HEK293 (cell line): ENCODE results near the gene CDC34.

Experiments
- GFI1B ChIP-seq: fragments of 450-650 bp; formaldehyde crosslinking; IDR thresholded peaks from 2 replicates; pipeline ENCODE4 v1.5.1; 2016; ENCODE audit warnings: missing biosample characterization, missing genetic modification characterization
- KLF1 ChIP-seq: fragments of 450-650 bp; formaldehyde crosslinking; IDR thresholded peaks from 2 replicates; pipeline ENCODE4 v1.5.1; 2016; ENCODE audit warnings: missing biosample characterization, missing genetic modification characterization
- KLF8 ChIP-seq: fragments of 450-650 bp; formaldehyde crosslinking; IDR thresholded peaks from 2 replicates; pipeline ENCODE4 v1.5.1; 2016; ENCODE audit warnings: missing biosample characterization, missing genetic modification characterization
- KLF9 ChIP-seq: fragments of 450-650 bp; formaldehyde crosslinking; IDR thresholded peaks from 2 replicates; pipeline ENCODE4 v1.5.1; 2016; ENCODE audit warnings: missing biosample characterization, missing genetic modification characterization, low read depth
- MEIS1 ChIP-seq: sonication (generic); formaldehyde crosslinking; IDR thresholded peaks from 2 replicates; pipeline ENCODE4 v1.8.1; 2022; ENCODE audit warnings: missing genetic modification reagents, mild to moderate bottlenecking, borderline replicate concordance
- MYNN ChIP-seq: fragments of 450-650 bp; formaldehyde crosslinking; IDR thresholded peaks from 2 replicates; pipeline ENCODE4 v1.5.1; 2016; ENCODE audit warnings: missing biosample characterization, missing genetic modification characterization, borderline replicate concordance
- MZF1 ChIP-seq: fragments of 450-650 bp; formaldehyde crosslinking; IDR thresholded peaks from 2 replicates; pipeline ENCODE4 v1.5.1; 2017; ENCODE audit warnings: missing biosample characterization, missing genetic modification characterization, borderline replicate concordance
- SCRT1 ChIP-seq: fragments of 450-650 bp; formaldehyde crosslinking; IDR thresholded peaks from 2 replicates; pipeline ENCODE4 v1.5.1; 2016; ENCODE audit warnings: missing biosample characterization, missing genetic modification characterization, borderline replicate concordance
- SCRT2 ChIP-seq: fragments of 450-650 bp; formaldehyde crosslinking; IDR thresholded peaks from 2 replicates; pipeline ENCODE4 v1.5.1; 2016; ENCODE audit warnings: missing biosample characterization, missing genetic modification characterization
- SETDB1 ChIP-seq: IDR thresholded peaks from one replicate; pipeline ENCODE4 v1.6.1; 2017; ENCODE audit warnings: mild to moderate bottlenecking, low read length, moderate library complexity, mixed read lengths; ENCODE audit not compliant: insufficient read length
- SP2 ChIP-seq: fragments of 450-650 bp; formaldehyde crosslinking; IDR thresholded peaks from 2 replicates; pipeline ENCODE4 v1.5.1; 2016; ENCODE audit warnings: missing biosample characterization, missing genetic modification characterization
- SP7 ChIP-seq: fragments of 450-650 bp; formaldehyde crosslinking; IDR thresholded peaks from 2 replicates; pipeline ENCODE4 v1.5.1; 2016; ENCODE audit warnings: missing biosample characterization, missing genetic modification characterization
- YY2 ChIP-seq: fragments of 450-650 bp; formaldehyde crosslinking; IDR thresholded peaks from 2 replicates; pipeline ENCODE4 v1.5.1; 2016; ENCODE audit warnings: missing biosample characterization, missing genetic modification characterization
- ZBTB1 ChIP-seq: fragments of 450-650 bp; formaldehyde crosslinking; IDR thresholded peaks from 2 replicates; pipeline ENCODE4 v1.5.1; 2016; ENCODE audit warnings: missing biosample characterization, missing genetic modification characterization
- ZBTB17 ChIP-seq: fragments of 450-650 bp; formaldehyde crosslinking; IDR thresholded peaks from 2 replicates; pipeline ENCODE4 v1.5.1; 2016; ENCODE audit warnings: missing biosample characterization, missing genetic modification characterization
- ZBTB21 ChIP-seq: fragments of 450-650 bp; formaldehyde crosslinking; IDR thresholded peaks from 2 replicates; pipeline ENCODE4 v1.5.1; 2017; ENCODE audit warnings: missing biosample characterization, missing genetic modification characterization
- ZBTB8A ChIP-seq: fragments of 450-650 bp; formaldehyde crosslinking; IDR thresholded peaks from 2 replicates; pipeline ENCODE4 v1.5.1; 2016; ENCODE audit warnings: missing biosample characterization, missing genetic modification characterization
- ZFHX2 ChIP-seq: fragments of 450-650 bp; formaldehyde crosslinking; conservative IDR thresholded peaks from 2 replicates; pipeline ENCODE4 v1.5.1; 2016; ENCODE audit warnings: missing biosample characterization, missing genetic modification characterization
- ZFP3 ChIP-seq: fragments of 450-650 bp; formaldehyde crosslinking; IDR thresholded peaks from 2 replicates; pipeline ENCODE4 v1.5.1; 2016; ENCODE audit warnings: low read depth, missing biosample characterization, missing genetic modification characterization
- ZNF114 ChIP-seq: fragments of 450-650 bp; formaldehyde crosslinking; IDR thresholded peaks from 2 replicates; pipeline ENCODE4 v1.5.0; 2017; ENCODE audit warnings: missing biosample characterization, missing genetic modification characterization
- ZNF155 ChIP-seq: fragments of 450-650 bp; formaldehyde crosslinking; IDR thresholded peaks from 2 replicates; pipeline ENCODE4 v1.5.1; 2016; ENCODE audit warnings: missing biosample characterization, missing genetic modification characterization
- ZNF239 ChIP-seq: fragments of 450-650 bp; formaldehyde crosslinking; IDR thresholded peaks from 2 replicates; pipeline ENCODE4 v1.5.1; 2016; ENCODE audit warnings: missing biosample characterization, missing genetic modification characterization
- ZNF335 ChIP-seq: fragments of 450-650 bp; formaldehyde crosslinking; conservative IDR thresholded peaks from 2 replicates; pipeline ENCODE4 v1.5.1; 2016; ENCODE audit warnings: missing biosample characterization, missing genetic modification characterization
- ZNF341 ChIP-seq: fragments of 450-650 bp; formaldehyde crosslinking; IDR thresholded peaks from 2 replicates; pipeline ENCODE4; 2016; ENCODE audit warnings: low read depth, missing biosample characterization, missing genetic modification characterization
- ZNF398 ChIP-seq: fragments of 450-650 bp; formaldehyde crosslinking; IDR thresholded peaks from 2 replicates; pipeline ENCODE4 v1.5.1; 2017; ENCODE audit warnings: missing biosample characterization, missing genetic modification characterization
- ZNF530 ChIP-seq: fragments of 450-650 bp; formaldehyde crosslinking; IDR thresholded peaks from 2 replicates; pipeline ENCODE4 v1.5.1; 2016; ENCODE audit warnings: low read depth, missing biosample characterization, missing genetic modification characterization
- ZNF560 ChIP-seq: fragments of 450-650 bp; formaldehyde crosslinking; IDR thresholded peaks from 2 replicates; pipeline ENCODE4 v1.5.1; 2017; ENCODE audit warnings: missing biosample characterization, missing genetic modification characterization, borderline replicate concordance
- ZNF624 ChIP-seq: fragments of 450-650 bp; formaldehyde crosslinking; IDR thresholded peaks from 2 replicates; pipeline ENCODE4 v1.5.1; 2017; ENCODE audit warnings: missing biosample characterization, missing genetic modification characterization
- ZNF660 ChIP-seq: fragments of 450-650 bp; IDR thresholded peaks from 2 replicates; pipeline ENCODE4 v1.5.1; 2018; ENCODE audit warnings: missing biosample characterization, mild to moderate bottlenecking, missing genetic modification characterization
- ZNF664 ChIP-seq: fragments of 450-650 bp; formaldehyde crosslinking; IDR thresholded peaks from 2 replicates; pipeline ENCODE4 v1.5.1; 2016; ENCODE audit warnings: missing biosample characterization, missing genetic modification characterization
- ZNF768 ChIP-seq: fragments of 450-650 bp; formaldehyde crosslinking; IDR thresholded peaks from 2 replicates; pipeline ENCODE4 v1.5.1; 2018; ENCODE audit warnings: missing biosample characterization, mild to moderate bottlenecking, missing genetic modification characterization
- ZNF792 ChIP-seq: fragments of 450-650 bp; formaldehyde crosslinking; IDR thresholded peaks from 2 replicates; pipeline ENCODE4 v1.5.1; 2016; ENCODE audit warnings: missing biosample characterization, missing genetic modification characterization
- ZSCAN16 ChIP-seq: fragments of 450-650 bp; formaldehyde crosslinking; IDR thresholded peaks from 2 replicates; pipeline ENCODE4 v1.5.1; 2016; ENCODE audit warnings: missing biosample characterization, missing genetic modification characterization
- TF ChIP-seq, protein P1 (sequence below): fragments of 450-650 bp; formaldehyde crosslinking; IDR thresholded peaks from 2 replicates; pipeline ENCODE4 v1.5.1; 2017; ENCODE audit warnings: missing biosample characterization, missing genetic modification characterization
- TF ChIP-seq, protein P2 (sequence below): fragments of 450-650 bp; formaldehyde crosslinking; IDR thresholded peaks from 2 replicates; pipeline ENCODE4 v1.5.1; 2016; ENCODE audit warnings: missing biosample characterization, missing genetic modification characterization

The CDC34 gene

GRCh38 chr19:531753-532560 is at the start of gene CDC34 (continued):
- TF ChIP-seq SETDB1 (no peak), GFI1B (tag by site-specific recombination) (no peak), ZNF664 (no peak), KLF8 (tag by site-specific recombination) (0 out of 2 replicates have a peak, but pooled peaks have one; percentile 13), ZNF398 (peak; percentile 66), KLF1 (no peak), MZF1 (tag by site-specific recombination) (no peak), ZNF239 (tag by site-specific recombination) (no peak), SP7 (tag by site-specific recombination) (0 out of 2 replicates have a peak, but pooled peaks have one; percentile 1), ZFP3 (tag by site-specific recombination) (no peak), ZNF335 (tag by site-specific recombination) (no peak; the same call in 1 of the 2 replicates), MEIS1 (no peak), ZNF624 (no peak), SCRT1 (no peak), ZBTB1 (no peak), ZFHX2 (tag by site-specific recombination) (peak; percentile 22; the same call in 1 of the 2 replicates), ZNF114 (no peak), ZNF792 (tag by site-specific recombination) (no peak), ZBTB8A (tag by site-specific recombination) (peak; percentile 11; the same call in 1 of the 2 replicates), KLF9 (tag by site-specific recombination) (no peak), ZNF341 (tag by site-specific recombination) (peak; percentile 53), YY2 (tag by site-specific recombination) (no peak), ZBTB17 (tag by site-specific recombination) (no peak), ZNF530 (tag by site-specific recombination) (no peak), ZSCAN16 (tag by site-specific recombination) (no peak), MYNN (no peak), SCRT2 (tag by site-specific recombination) (no peak), ZNF768 (tag by site-specific recombination) (no peak), ZNF155 (tag by site-specific recombination) (no peak), SP2 (tag by site-specific recombination) (peak; percentile 40), ZNF560 (no peak), ZBTB21 (tag by site-specific recombination) (no peak), ZNF660 (no peak)
- TF ChIP-seq, protein P1, sequence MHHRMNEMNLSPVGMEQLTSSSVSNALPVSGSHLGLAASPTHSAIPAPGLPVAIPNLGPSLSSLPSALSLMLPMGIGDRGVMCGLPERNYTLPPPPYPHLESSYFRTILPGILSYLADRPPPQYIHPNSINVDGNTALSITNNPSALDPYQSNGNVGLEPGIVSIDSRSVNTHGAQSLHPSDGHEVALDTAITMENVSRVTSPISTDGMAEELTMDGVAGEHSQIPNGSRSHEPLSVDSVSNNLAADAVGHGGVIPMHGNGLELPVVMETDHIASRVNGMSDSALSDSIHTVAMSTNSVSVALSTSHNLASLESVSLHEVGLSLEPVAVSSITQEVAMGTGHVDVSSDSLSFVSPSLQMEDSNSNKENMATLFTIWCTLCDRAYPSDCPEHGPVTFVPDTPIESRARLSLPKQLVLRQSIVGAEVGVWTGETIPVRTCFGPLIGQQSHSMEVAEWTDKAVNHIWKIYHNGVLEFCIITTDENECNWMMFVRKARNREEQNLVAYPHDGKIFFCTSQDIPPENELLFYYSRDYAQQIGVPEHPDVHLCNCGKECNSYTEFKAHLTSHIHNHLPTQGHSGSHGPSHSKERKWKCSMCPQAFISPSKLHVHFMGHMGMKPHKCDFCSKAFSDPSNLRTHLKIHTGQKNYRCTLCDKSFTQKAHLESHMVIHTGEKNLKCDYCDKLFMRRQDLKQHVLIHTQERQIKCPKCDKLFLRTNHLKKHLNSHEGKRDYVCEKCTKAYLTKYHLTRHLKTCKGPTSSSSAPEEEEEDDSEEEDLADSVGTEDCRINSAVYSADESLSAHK (tag by site-specific recombination) = no peak
- TF ChIP-seq, protein P2, sequence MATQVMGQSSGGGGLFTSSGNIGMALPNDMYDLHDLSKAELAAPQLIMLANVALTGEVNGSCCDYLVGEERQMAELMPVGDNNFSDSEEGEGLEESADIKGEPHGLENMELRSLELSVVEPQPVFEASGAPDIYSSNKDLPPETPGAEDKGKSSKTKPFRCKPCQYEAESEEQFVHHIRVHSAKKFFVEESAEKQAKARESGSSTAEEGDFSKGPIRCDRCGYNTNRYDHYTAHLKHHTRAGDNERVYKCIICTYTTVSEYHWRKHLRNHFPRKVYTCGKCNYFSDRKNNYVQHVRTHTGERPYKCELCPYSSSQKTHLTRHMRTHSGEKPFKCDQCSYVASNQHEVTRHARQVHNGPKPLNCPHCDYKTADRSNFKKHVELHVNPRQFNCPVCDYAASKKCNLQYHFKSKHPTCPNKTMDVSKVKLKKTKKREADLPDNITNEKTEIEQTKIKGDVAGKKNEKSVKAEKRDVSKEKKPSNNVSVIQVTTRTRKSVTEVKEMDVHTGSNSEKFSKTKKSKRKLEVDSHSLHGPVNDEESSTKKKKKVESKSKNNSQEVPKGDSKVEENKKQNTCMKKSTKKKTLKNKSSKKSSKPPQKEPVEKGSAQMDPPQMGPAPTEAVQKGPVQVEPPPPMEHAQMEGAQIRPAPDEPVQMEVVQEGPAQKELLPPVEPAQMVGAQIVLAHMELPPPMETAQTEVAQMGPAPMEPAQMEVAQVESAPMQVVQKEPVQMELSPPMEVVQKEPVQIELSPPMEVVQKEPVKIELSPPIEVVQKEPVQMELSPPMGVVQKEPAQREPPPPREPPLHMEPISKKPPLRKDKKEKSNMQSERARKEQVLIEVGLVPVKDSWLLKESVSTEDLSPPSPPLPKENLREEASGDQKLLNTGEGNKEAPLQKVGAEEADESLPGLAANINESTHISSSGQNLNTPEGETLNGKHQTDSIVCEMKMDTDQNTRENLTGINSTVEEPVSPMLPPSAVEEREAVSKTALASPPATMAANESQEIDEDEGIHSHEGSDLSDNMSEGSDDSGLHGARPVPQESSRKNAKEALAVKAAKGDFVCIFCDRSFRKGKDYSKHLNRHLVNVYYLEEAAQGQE (tag by site-specific recombination) = no peak
